H1 (cell line): ENCODE data around the gene CCDC28A. TPM values are rescaled to one million over a fixed set of nuclear protein-coding genes. Genes with fewer than 3 reads are reported as not detected.

ENCODE experiments used
- CTCF ChIA-PET: fragments of 300-600 bp; sonication (Branson Sonifier 250); formaldehyde crosslinking; loops from one replicate; lab custom pipeline; 2021; ENCODE audit not compliant: partially characterized antibody; lab: Charles Lee
- POLR2A ChIA-PET: fragments of 300-600 bp; sonication (Branson Sonifier 250); formaldehyde crosslinking; loops from one replicate; lab custom pipeline; 2021; ENCODE audit warnings: inconsistent platforms; ENCODE audit not compliant: partially characterized antibody; lab: Charles Lee
- DNase-seq, 2 experiments: peaks; one replicate each; pipeline versions ENCODE4 v3.0.0 to v3.0.0-alpha.2; 2010 to 2022; ENCODE audit warnings: low spot score in 2 of 2, low read depth in 1 of 2, mixed read lengths in 1 of 2
- FAIRE-seq: peaks from 2 replicates; lab custom pipeline; 2011; peaks lifted over from hg19 to GRCh38; lab: Jason Lieb, UNC
- H2AFZ ChIP-seq: 2 replicates; pipeline ENCODE4 v1.8.1; 2012; ENCODE audit warnings: low read length, inconsistent platforms
- H2AK5ac ChIP-seq: 2 replicates; pipeline ENCODE4 v1.6.1; 2013; ENCODE audit warnings: low read depth, low read length
- H2BK120ac ChIP-seq: replicated peaks from 2 replicates; pipeline ENCODE3; 2013; ENCODE audit warnings: low read depth, low read length, inconsistent platforms
- H2BK12ac ChIP-seq: 2 replicates; pipeline ENCODE4 v1.6.1; 2013; ENCODE audit warnings: low read depth, low read length
- H2BK15ac ChIP-seq: 2 replicates; pipeline ENCODE4 v1.6.1; 2013; ENCODE audit warnings: low read length
- H2BK20ac ChIP-seq: 2 replicates; pipeline ENCODE4 v1.6.1; 2013; ENCODE audit warnings: low read length
- H2BK5ac ChIP-seq: 2 replicates; pipeline ENCODE4 v1.6.1; 2013; ENCODE audit warnings: low read depth, low read length
- H3K14ac ChIP-seq: 2 replicates; pipeline ENCODE4 v1.6.1; 2013; ENCODE audit warnings: inconsistent platforms; ENCODE audit not compliant: insufficient read length
- H3K18ac ChIP-seq: 2 replicates; pipeline ENCODE4 v1.6.1; 2013; ENCODE audit warnings: low read length; ENCODE audit errors: extremely low read depth
- H3K23ac ChIP-seq: 2 replicates; pipeline ENCODE4 v1.6.1; 2013; ENCODE audit warnings: inconsistent platforms; ENCODE audit not compliant: insufficient read length
- H3K23me2 ChIP-seq: 2 replicates; pipeline ENCODE4 v1.6.1; 2013; ENCODE audit warnings: low read depth, low read length
- H3K27ac ChIP-seq: 2 replicates; pipeline ENCODE4 v1.6.1; 2011; ENCODE audit warnings: low read depth, low read length, inconsistent platforms
- H3K27me3 ChIP-seq, 4 experiments: replicated peaks in 1 of 4; 1 replicate in 1 of 4; 2 replicates in 3 of 4; pipeline versions ENCODE4 v1.6.1 to v1.8.1; 2011 to 2013; ENCODE audit warnings: low read length in 3 of 4, mild to moderate bottlenecking in 3 of 4, inconsistent platforms in 2 of 4, mixed read lengths in 2 of 4, moderate library complexity in 1 of 4; ENCODE audit not compliant: control insufficient read depth in 3 of 4, insufficient read depth in 3 of 4; ENCODE audit errors: extremely low read depth in 1 of 4
- H3K36me3 ChIP-seq, 4 experiments: 2 replicates each; pipeline versions ENCODE4 v1.6.1 to v1.8.1; 2011 to 2013; ENCODE audit warnings: mild to moderate bottlenecking in 4 of 4, low read length in 3 of 4, moderate library complexity in 2 of 4, control low read depth in 1 of 4, inconsistent platforms in 1 of 4; ENCODE audit not compliant: insufficient read depth in 4 of 4, control insufficient read depth in 2 of 4
- H3K4ac ChIP-seq: replicated peaks from 2 replicates; pipeline ENCODE3; 2013; ENCODE audit warnings: low read length, low read depth, mixed read lengths, inconsistent platforms; ENCODE audit not compliant: insufficient read length
- H3K4me1 ChIP-seq, 4 experiments: replicated peaks in 1 of 4; 1 replicate in 1 of 4; 2 replicates in 3 of 4; pipeline versions ENCODE4 v1.6.1 to v1.8.1; 2011 to 2013; ENCODE audit warnings: low read length in 3 of 4, inconsistent platforms in 2 of 4, mixed read lengths in 1 of 4; ENCODE audit not compliant: insufficient read depth in 4 of 4, control insufficient read depth in 3 of 4
- H3K4me2 ChIP-seq, 2 experiments: 2 replicates each; pipeline versions ENCODE4 v1.6.1 to v1.8.1; 2011 to 2013; ENCODE audit warnings: low read depth in 2 of 2, low read length in 2 of 2, control low read depth in 1 of 2, inconsistent platforms in 1 of 2, mild to moderate bottlenecking in 1 of 2; ENCODE audit not compliant: insufficient read depth in 1 of 2
- H3K4me3 ChIP-seq, 4 experiments: fragments of 200-600, 300-600 bp in 1 of 4; sonication (generic), shearing (Covaris generic), sonication (Bioruptor Twin) in 1 of 4; 2 replicates each; pipeline versions ENCODE4 v1.5.1 to v1.8.1; 2011 to 2016; ENCODE audit warnings: low read length in 4 of 4, low read depth in 3 of 4, control low read depth in 2 of 4, inconsistent platforms in 2 of 4, mild to moderate bottlenecking in 2 of 4, mixed read lengths in 1 of 4, moderate library complexity in 1 of 4; ENCODE audit not compliant: insufficient read depth in 2 of 4; ENCODE audit errors: extremely low read depth in 1 of 4
- H3K56ac ChIP-seq: replicated peaks from 2 replicates; pipeline ENCODE3; 2013; ENCODE audit warnings: low read depth, mild to moderate bottlenecking, mixed read lengths, low read length, inconsistent platforms; ENCODE audit not compliant: insufficient read length
- H3K79me1 ChIP-seq: 2 replicates; pipeline ENCODE4 v1.6.1; 2013; ENCODE audit warnings: low read depth, low read length, control low read depth
- H3K79me2 ChIP-seq, 2 experiments: 2 replicates each; pipeline versions ENCODE4 v1.6.1 to v1.8.1; 2012 to 2013; ENCODE audit warnings: low read length in 2 of 2, mild to moderate bottlenecking in 2 of 2, inconsistent platforms in 1 of 2; ENCODE audit not compliant: insufficient read depth in 2 of 2, control insufficient read depth in 1 of 2
- H3K9ac ChIP-seq, 4 experiments: replicated peaks in 1 of 4; 1 replicate in 1 of 4; 2 replicates in 3 of 4; pipeline versions ENCODE4 v1.6.1 to v1.8.1; 2011 to 2013; ENCODE audit warnings: low read depth in 3 of 4, low read length in 3 of 4, control low read depth in 2 of 4, mild to moderate bottlenecking in 2 of 4, moderate library complexity in 2 of 4, inconsistent platforms in 1 of 4; ENCODE audit errors: extremely low read depth in 1 of 4
- H3K9me3 ChIP-seq, 2 experiments: 2 replicates each; pipeline versions ENCODE4 v1.6.1 to v1.8.1; 2012 to 2013; ENCODE audit warnings: mild to moderate bottlenecking in 2 of 2, moderate library complexity in 2 of 2, control low read depth in 1 of 2, inconsistent platforms in 1 of 2, low read depth in 1 of 2, low read length in 1 of 2, mixed read lengths in 1 of 2; ENCODE audit not compliant: insufficient read depth in 2 of 2
- H4K20me1 ChIP-seq, 2 experiments: replicated peaks in 1 of 2; 2 replicates each; pipeline versions ENCODE3 to v1.8.1; 2011 to 2013; ENCODE audit warnings: inconsistent platforms in 2 of 2, low read length in 2 of 2, mild to moderate bottlenecking in 1 of 2; ENCODE audit not compliant: insufficient read depth in 2 of 2, control insufficient read depth in 1 of 2
- H4K5ac ChIP-seq: 2 replicates; pipeline ENCODE4 v1.6.1; 2013; ENCODE audit warnings: low read length, low read depth, mixed read lengths, inconsistent platforms; ENCODE audit not compliant: insufficient read length
- H4K8ac ChIP-seq: 2 replicates; pipeline ENCODE4 v1.8.0; 2013; ENCODE audit warnings: mild to moderate bottlenecking, moderate library complexity, low read length, inconsistent platforms; ENCODE audit not compliant: insufficient read depth; ENCODE audit errors: extremely low read depth
- H4K91ac ChIP-seq: replicated peaks from 2 replicates; pipeline ENCODE3; 2013; ENCODE audit warnings: low read length, mixed read lengths, inconsistent platforms; ENCODE audit not compliant: insufficient read length
- MAFK ChIP-seq: IDR thresholded peaks from 2 replicates; pipeline ENCODE4 v1.6.1; 2012; ENCODE audit warnings: low read depth, mild to moderate bottlenecking, improper control_type of control experiment, low read length
- POU5F1 ChIP-seq: IDR thresholded peaks from 2 replicates; pipeline ENCODE4 v1.6.1; 2011; ENCODE audit warnings: low read depth, mild to moderate bottlenecking, low read length, moderate library complexity
- WGBS, 2 experiments: shearing (Covaris generic) in 1 of 2; methylation state at CpG; one replicate each; pipeline versions ENCODE4 v1.1.6 to v1.1.7; 2013 to 2015; ENCODE audit warnings: low lambda C conversion rate in 2 of 2, mixed read lengths in 2 of 2, inconsistent platforms in 1 of 2, low coverage in 1 of 2, missing lambda C conversion rate in 1 of 2; ENCODE audit not compliant: insufficient replicate concordance in 2 of 2, insufficient coverage in 1 of 2, insufficient read length in 1 of 2; ENCODE audit errors: extremely low coverage in 1 of 2, missing lambda C conversion rate in 1 of 2; 5-methylcytosine and 5-hydroxymethylcytosine counted together
- polyA plus RNA-seq, 7 experiments: library from polyadenylated mRNA; depleted of rRNA in 3 of 7; stranded (reverse) in 5 of 7; unstranded in 2 of 7; fragments of >200 nt in 5 of 7; fragments of 200-250 nt in 2 of 7; gene quantifications; 1 replicate in 5 of 7; 2 replicates in 1 of 7; 4 replicates in 1 of 7; pipeline versions ENCODE4 v1.2.1 to v1.2.3, GENCODE V29; 2011 to 2013; ENCODE audit warnings: missing spikeins in 2 of 7, mixed read lengths in 2 of 7
- total RNA-seq: library from RNA; stranded (reverse); fragmentation: NEBNext Ultra II Directional; extraction: Animal tissue kit (Norgen Biotek cat#: 25700); gene quantifications from 2 replicates; pipeline ENCODE4 v1.2.1, GENCODE V29; 2021

Gene CCDC28A
- total and polyA plus RNA-seq, 2 of the 8 experiments (the other 6 are each of a cell fraction or from before 2014, with no cell fraction given), result 9.6 to 12.1 TPM

- Histone ChIP-seq H3K9ac (no peak overlapping the region), H3K4me2 (no peak overlapping the region), H3K18ac (no peak overlapping the region), H2BK20ac (no peak overlapping the region), H3K4ac (no peak overlapping the region), H3K79me2 (no peaks in the 10 kb centered on the region), H2AK5ac (no peak overlapping the region), H3K23ac (no peak overlapping the region), H3K23me2 (no peaks in the 10 kb centered on the region), H3K56ac (no peak overlapping the region), H2BK120ac (no peak overlapping the region), H4K5ac (no peak overlapping the region), H2AFZ (no peak overlapping the region), H3K4me3 (no peak overlapping the region), H4K8ac (no peak overlapping the region), H4K20me1 (no peaks in the 10 kb centered on the region), H3K4me1 (peaks cover 0 to 2% (median 0%) of the 10 kb centered on the region in 4 experiments; a peak in 1 of 7 replicates), H2BK15ac (no peak overlapping the region), H3K27me3 (no peaks in the 10 kb centered on the region), H2BK12ac (no peak overlapping the region), H3K36me3 (no peaks in the 10 kb centered on the region; a peak in 1 of 8 replicates), H3K27ac (no peak overlapping the region), H3K79me1 (no peaks in the 10 kb centered on the region), H3K14ac (no peak overlapping the region), H3K9me3 (peaks cover 3% of the 10 kb centered on the region in 2 experiments; a peak in 1 of 4 replicates), H2BK5ac (no peak overlapping the region), H4K91ac (no peak overlapping the region)
- WGBS, 2 experiments, result 91% methylated on average over 5 of the region's 5 CpGs; no CpG with 5 or more reads in 1 of the 2 experiments
- peak; percentile 44; the same call in 1 of the 2 replicates for TF ChIP-seq MAFK
- TF ChIP-seq POU5F1, result no peak
- POLR2A ChIA-PET, result no interaction called here
- CTCF ChIA-PET, result interaction anchor here (1.0 kb wide), 1 partner anchor 86 kb away, joined by 3 read pairs; no protein-coding TSS in a partner anchor
- DNase-seq, result no peak
- FAIRE-seq, result no peak
Observed at GRCh38 chr6:138736640-138737039, 36.9 kb upstream of the CCDC28A start.
